Jurkat, Clone E6-1 (cell line): Measurements from ENCODE around the gene UBE2C.
A peak's percentile ranks its signal among the peaks of the same experiment; 100 is the strongest.
"Not testable (repeated sequence)": the region's sequence is repeated elsewhere in the genome, so short reads cannot be mapped to it uniquely, and the experiment has no call there.

Source experiments
- DNase-seq: peaks from one replicate; pipeline ENCODE4 v3.0.0-alpha.2; 2011; ENCODE audit warnings: low read depth, low spot score
- H3K4me3 ChIP-seq: 2 replicates; pipeline ENCODE4 v1.5.1; 2011; ENCODE audit warnings: mild to moderate bottlenecking, low read length, control low read depth, moderate library complexity

Gene UBE2C

DNA sequence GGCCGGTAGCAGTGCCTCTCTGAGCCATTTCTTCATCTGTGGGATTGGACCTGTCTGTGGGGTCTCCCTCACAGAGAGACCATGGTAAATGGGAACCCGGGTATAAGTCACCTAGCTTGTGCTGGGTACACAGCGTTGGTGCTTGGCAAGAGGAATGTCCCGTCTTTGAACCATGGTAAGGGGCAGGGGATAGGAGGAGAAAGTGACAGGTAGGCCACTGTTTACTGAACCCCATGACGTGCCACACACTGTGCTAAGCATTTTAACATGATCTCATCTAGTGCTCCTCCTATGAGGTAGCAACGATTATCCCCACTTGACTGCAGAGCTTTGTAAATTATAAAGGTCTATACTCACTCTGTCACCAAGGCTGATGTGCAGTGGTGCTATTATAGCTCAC is 15.3 kb downstream of the UBE2C start:
- DNase-seq, result no peak
- no peak overlapping the region for H3K4me3 ChIP-seq

DNA sequence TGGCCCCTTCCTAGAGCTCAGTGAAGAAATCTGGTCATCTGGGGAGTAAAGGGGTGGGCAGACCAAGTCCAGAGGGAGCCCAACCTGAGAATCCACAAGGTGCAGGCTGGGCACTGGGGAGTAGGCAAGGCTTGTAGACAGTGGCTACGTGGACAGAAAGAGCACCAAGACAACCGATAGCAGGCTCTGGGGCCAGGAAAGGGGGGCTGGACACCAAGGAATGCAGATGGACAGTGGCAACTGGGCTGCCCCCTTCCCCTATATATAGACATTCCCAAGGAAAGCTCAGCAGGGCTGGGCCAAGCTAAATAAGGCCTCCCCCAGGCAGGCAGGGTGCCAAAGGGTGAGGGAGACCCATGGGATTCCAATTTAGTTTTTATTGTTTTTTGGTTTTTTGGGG is 16.1 kb downstream of the UBE2C start:
- no peak for DNase-seq
- no peak overlapping the region for H3K4me3 ChIP-seq

DNA sequence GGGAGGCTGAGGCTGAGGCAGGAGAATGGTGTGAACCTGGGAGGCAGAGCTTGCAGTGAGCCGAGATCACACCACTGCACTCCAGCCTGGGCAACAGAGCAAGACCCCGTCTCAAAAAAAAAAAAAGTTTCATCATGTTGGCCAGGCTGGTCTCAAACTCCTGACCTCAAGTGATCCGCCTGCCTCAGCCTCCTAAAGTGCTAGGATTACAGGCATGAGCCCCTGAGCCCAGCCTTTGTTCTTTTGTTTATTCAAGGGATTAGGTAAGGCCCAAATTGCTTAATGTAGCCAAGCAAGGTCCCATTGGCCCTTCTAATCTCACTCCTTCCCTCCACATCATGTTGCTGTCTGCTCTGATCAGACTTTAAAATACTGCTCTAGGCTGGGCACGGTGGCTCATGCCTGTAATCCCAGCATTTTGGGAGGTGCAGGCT is 17.2 kb downstream of the UBE2C start:
- DNase-seq, H3K4me3 ChIP-seq: not testable (repeated sequence)

DNA sequence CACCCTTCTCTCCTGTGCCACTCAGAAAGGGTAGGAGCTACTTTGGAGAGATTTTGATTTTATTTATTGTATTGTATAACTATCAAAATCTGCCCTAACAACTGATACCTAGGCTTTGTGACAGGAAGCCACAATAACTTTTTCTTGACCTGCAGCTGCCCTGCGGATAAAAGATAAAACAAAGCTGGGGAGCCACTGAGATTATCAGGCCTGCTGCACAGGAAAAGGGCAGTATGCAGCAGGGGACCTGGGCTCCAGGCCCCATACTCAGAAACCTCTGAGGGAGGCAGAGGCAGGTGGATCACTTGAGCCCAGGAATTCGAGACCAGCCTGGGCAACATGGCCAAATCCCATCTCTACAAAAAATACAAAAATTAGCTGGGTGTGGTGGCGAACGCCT is 20.2 kb downstream of the UBE2C start:
- DNase-seq, result no peak
- H3K4me3 ChIP-seq, result no peak overlapping the region

DNA sequence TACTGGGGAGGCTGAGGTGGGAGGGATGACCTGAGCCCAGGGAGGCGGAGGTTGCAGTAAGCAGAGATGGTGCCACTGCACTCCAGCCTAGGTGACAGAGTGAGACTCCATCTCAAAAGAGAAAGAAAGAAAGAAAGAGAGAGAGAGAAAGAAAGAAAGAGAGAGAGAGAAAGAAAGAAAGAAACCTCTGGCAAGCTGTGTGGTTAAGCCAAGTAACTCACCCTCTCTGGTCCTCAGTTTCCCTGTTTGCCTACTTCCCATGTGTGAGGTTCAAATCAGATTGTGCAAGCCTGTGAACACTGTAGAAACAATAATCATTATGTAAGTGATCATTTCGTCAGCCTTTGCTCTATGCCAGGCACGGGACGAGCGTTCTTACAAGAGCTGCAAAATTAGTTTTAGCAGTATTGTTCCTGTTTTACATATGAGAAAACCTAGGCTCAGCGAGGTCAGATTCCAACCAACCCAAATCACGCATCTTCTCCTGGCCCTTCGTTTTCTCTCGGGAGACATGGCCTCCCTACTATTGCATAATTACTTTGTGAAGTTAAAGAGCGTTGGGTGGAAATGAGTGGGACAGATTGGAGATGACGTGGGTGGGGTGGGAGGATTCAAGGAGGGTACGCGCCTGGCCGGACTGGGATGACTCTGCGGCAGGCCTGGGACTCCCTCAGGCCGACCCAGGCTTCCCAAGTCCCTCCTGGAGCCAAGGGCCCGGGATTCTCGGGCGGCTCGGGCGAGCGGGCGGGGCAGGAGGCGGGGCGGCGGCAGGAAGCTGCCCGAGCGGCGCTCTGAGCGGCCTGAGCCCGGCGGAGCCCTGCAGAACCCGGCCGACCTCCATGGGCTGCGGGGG is 20.8 kb downstream of the UBE2C start, which contains the start of gene SNX21:
TSS of gene SNX21 (plus strand) at position 770 of the 853 bp plus-strand sequence. CDS start 121 bp downstream, outside the sequence.
- no peak for DNase-seq
- H3K4me3 ChIP-seq, result peak within 1 kb of the TSS; percentile 48

DNA sequence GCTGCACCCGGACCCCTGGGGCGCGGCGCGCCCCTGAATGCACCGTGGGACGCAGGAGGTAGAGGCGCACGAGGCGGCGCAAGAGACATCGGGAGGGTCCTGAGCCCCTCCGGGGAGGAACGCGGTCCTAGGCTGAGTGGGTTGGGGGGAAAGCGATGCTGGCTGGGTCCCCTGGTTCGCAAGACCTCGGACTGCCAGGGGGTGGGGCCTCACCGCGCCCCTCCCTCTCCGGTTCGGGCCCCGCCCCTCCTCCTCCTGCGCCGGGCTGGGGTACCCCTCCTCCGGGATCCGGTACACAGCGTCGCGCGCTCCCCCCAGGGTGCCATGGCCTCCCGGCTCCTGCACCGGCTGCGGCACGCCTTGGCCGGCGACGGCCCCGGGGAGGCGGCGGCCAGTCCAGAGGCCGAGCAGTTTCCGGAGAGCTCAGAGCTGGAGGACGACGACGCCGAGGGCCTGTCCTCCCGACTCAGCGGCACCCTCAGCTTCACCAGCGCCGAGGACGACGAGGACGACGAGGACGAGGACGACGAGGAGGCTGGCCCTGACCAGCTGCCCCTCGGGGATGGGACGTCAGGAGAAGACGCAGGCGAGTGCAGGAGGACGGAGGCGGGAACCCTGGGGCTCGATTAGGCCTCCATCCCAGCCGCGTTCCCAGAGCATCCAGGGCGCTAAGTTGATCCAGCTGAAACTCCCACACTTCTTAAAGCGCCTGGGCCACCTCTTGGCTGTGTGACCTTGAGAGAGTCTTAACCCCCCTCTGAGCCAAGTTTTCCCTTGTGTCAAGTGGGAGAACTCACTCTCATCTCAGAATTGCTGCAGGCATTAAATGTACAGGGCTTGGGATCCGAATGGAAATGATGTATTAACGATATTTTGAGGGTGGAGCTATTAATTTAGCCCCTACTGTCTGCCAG is 21.7 kb downstream of the UBE2C start:
- peak overlapping the region; percentile 48 for H3K4me3 ChIP-seq
- no peak for DNase-seq

DNA sequence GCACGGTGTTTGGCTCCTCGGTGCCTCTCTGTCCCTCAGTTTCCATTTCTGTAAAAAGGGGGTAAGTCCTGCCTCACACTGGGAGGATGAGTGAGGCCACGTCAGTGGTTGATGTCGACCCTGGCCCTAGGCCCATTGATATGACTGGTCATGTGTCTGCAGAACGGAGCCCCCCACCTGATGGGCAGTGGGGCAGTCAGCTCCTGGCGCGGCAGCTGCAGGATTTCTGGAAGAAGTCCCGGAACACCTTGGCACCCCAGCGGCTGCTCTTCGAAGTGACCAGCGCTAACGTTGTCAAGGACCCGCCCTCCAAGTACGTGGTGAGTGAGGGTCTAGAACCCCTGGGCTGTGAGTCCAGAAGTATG is 22.3 kb downstream of the UBE2C start:
- DNase-seq, result no peak
- H3K4me3 ChIP-seq, result no peak overlapping the region

DNA sequence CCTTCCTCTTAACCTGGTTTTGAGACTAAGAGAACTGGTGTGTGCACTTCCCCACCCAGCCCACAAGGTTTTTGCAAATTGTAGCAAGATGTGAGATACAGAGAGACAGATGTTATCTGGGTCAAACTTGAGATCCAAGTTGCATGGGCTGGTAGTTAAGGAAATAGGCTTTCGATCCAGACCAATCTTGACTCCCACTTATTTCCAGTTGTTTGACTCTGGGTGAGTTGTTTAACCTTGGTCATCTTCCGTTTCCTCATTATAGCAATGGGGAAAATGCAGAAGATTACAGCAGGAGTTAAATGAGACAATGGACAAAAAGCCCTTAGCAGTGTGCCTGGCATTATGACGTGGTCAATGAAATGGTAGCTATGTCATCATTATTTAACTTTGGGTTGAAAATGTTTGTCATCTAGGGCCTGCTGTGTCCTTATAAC is 22.9 kb downstream of the UBE2C start:
- H3K4me3 ChIP-seq, result no peak overlapping the region
- DNase-seq, result no peak

DNA sequence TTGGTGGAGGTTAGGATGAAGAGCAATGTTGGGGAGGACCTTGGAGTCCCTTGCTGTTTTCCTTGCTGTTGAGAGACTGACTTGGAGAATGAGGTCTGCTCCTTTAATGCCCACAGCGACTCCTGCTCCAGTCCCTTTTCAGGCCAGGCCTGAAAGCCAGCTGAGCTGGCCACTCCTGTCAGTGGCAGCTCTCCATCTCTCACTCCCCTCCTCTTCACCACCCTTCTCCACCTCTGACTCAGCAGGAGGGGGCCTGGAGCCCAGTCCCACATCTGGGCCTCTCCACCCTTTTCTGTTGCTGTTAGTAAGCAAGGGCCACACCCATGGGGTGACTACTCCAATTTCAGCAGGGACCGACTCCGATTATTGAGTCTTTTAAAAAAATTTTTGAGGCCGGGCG is 23.4 kb downstream of the UBE2C start:
- no peak for DNase-seq
- no peak overlapping the region for H3K4me3 ChIP-seq

DNA sequence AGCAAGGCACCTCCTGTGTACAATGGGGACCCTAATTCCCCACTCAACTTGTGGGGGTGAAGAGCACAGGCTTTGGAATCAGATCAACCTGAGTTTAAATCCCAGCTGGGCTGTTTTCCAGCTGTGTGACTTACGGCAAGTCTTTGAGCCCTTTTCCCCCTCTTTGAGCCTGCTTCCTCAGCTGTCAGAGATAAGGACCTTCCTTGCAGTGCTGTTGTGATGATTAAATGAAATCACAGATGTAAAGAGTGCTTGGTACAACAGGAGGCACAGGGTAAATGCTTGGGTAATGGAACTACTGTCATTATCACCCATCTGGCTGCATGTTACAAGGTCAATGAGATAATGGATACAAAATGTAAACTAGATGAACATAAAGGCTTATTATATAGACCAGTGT is 24.4 kb downstream of the UBE2C start:
- DNase-seq, result no peak
- no peak overlapping the region for H3K4me3 ChIP-seq

DNA sequence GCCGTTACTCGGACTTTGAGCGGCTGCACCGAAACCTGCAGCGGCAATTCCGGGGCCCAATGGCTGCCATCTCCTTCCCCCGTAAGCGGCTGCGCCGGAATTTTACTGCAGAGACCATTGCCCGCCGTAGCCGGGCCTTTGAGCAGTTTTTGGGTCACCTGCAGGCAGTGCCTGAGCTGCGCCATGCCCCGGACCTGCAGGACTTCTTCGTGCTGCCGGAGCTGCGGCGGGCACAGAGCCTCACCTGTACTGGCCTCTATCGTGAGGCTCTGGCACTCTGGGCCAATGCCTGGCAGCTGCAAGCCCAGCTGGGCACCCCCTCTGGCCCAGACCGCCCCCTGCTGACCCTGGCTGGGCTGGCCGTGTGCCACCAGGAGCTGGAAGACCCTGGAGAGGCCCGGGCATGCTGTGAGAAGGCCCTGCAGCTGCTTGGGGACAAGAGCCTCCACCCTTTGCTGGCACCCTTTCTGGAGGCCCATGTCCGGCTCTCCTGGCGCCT is 28.3 kb downstream of the UBE2C start:
- DNase-seq, result no peak
- no peak overlapping the region for H3K4me3 ChIP-seq

DNA sequence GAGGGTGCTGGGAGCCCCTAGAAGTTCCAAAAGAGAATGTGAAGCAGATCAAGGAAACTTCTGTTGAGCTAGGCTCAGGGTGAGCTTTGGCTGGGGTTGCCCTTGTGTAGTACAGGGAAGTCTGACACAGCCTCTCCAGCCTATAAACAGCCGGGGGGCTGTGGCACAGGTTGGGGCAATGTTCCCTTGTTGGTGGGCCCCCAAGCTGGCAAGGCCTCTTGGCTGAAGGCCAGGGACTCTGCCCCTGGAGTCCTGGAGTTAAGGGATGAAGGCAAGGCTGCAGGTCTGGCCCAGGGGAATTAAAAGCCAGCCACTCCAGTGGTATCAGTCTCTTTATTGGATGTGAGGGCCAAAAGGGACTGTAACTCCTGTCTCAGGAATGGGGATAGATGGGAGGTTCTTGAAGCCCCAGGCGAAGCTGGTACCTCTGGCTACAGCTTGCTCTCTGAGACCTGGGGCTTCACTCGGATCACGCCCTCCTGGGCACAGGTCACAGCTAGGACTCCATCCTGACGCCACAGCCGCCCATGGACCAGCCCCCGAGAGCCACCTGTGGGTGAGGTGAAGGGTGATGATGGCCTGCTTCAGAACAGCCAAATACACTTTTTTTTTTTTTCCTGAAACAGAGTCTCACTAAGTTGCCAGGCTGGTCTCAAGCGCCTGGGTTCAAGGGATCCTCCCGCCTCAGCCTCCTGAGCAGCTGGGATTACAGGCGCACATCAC is 29.1 kb downstream of the UBE2C start:
- no peak overlapping the region for H3K4me3 ChIP-seq
- DNase-seq, result no peak

DNA sequence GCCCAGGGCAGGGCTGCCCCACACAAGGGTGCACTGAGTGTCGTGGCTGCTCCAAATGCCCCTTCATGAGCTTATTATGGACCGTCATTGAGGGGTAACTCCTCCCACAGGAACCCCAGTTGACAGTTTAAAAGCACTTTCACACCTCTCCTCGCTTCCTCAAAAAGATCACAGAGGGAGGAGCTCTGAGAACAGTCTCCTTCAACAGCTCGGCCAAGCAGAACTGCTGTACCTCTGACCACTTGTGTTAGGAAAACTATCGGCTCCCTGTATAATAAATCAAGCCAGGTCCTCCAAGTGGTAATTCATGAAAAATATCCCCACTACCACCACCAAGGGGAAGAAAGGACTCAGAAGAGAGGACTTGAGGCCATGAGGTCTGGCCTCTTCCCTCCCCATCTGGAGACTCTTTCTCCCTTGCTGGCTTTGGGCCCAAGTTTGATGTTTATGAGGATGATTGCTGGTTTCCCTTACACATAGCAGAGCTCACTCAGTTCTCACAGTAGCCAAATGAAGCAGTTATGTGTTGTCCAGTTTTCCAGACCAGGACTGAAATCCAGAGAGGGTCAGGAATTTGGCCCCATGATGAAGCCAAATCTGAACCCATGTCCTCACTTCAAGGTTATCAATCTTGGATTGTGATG is 29.8 kb downstream of the UBE2C start:
- DNase-seq, result no peak

DNA sequence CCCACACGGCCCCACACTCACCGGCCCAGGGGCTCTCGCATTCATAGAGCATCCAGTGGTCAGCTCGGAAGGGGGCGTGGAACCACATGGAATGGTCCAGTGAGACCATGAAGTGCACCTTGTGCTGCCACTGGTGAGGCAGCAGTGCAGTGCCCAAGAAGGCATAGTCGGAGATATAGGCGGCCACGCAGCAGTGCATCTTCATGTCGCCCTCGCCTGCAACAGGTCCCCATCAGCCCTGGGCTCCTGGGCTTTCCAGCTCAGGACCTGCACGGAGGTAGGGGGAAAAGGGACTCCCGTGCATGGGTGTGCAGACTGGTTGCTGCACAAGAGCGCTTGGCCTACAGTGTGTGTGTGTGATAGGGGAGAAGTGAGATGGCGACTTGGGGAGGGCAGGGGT is 31.1 kb downstream of the UBE2C start:
- DNase-seq, result no peak

More for the DNA sequence above, 29.8 kb downstream of the UBE2C start:
- H3K4me3 ChIP-seq, result no peak overlapping the region

DNA sequence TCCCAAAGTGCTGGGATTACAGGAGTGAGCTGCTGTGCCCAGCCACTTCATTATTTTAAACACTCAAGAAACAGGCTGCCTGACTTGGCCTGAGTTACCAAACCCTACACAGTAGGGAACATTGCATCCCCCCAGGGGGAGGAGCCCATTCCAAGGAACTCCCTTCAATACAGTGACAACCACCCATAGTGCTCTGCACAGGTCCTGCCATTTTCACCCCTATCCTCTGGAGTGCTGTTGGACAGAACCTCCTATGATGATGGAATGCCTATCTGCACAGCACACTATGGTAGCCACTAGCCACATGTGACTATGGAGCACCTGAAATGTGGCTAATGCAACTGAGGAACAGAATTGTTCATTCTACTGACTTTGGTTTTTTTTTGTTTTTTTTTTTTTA is 33.0 kb downstream of the UBE2C start:
- DNase-seq, result no peak
- H3K4me3 ChIP-seq, result no peak overlapping the region

More for the DNA sequence above, 31.1 kb downstream of the UBE2C start:
- no peak overlapping the region for H3K4me3 ChIP-seq

DNA sequence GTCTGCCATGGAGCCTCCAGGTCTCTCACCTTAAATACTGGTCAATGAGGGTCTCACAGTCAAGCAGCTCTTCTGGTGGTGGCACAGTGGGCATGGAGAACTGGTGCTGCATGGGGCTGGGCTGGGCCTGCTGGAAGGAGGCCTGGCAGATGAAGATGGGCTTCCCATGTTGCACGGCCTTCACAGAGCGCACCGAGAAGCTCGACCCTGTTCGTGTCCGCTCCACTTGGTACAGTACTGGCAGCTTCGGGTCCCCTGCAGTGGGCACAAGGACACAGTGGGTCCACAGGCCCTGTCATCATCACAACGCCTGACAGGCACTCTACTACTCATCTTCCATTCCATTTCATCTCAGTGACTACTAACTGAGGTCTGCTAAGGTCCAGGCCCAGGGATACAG is 36.0 kb downstream of the UBE2C start:
- DNase-seq, result no peak
- H3K4me3 ChIP-seq, result no peak overlapping the region

DNA sequence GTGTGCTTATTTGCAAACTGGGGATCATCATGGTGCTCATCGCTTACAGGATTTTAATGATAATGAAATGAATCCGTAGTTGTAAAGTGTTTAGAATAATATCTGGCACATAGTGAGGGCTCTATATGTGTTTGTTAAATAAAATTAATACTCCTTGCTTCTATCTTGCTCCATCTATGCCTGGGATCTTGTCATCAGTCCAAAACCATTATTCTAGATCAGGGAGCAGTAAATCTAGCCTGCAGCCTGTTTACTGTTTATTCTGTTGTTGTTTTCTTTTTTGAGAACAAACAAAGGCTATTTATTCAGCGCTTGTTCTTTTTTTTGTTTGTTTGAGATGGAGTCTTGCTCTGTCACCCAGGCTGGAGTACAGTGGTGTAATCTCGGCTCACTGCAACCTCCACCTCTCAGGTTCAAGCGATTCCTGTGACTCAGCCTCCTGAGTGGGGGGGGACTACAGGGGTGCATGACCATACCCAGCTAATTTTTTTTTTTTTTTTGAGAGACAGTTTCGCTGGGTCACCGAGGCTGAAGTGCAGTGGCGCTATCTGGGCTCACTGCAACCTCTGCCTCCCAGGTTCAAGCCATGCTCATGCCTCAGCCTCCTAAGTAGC is 36.6 kb downstream of the UBE2C start:
- no peak overlapping the region for H3K4me3 ChIP-seq

DNA sequence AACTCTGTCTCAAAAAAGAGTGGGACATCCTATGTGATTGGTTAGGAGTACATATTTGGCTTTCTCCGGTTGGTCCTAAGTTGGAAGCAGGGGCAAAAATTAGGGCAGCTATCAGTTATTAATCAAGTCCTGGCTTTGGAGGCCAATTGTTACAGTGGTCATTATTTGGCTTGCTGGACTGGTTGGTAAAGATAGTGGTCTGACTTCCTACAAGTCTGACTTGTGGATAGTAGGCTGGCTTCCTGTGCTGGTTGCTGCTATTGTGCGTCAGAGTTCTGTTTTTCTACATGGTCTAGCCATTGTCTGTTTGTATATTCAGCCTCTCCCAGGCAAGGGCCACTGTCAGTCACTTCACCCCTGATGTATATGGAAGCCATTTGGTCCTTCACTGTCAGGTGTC is 37.8 kb downstream of the UBE2C start:
- H3K4me3 ChIP-seq, result no peak overlapping the region

More for the DNA sequence above, 36.6 kb downstream of the UBE2C start:
- no peak for DNase-seq

More for the DNA sequence above, 37.8 kb downstream of the UBE2C start:
- DNase-seq, result no peak
